Hepatocyte (in vitro differentiated cells): ENCODE data around the gene SNX18.

Source experiments
- EZH2 ChIP-seq: fragments of 200-600 bp; sonication (generic); IDR thresholded peaks from 2 replicates; pipeline ENCODE4 v1.6.1; 2016; ENCODE audit warnings: antibody characterized with exemption, mild to moderate bottlenecking, borderline replicate concordance
- TF ChIP-seq, protein P1 (sequence below): fragments of 200-600 bp; sonication (generic); IDR thresholded peaks from 2 replicates; pipeline ENCODE4 v1.5.1; 2016; ENCODE audit warnings: antibody characterized with exemption, mild to moderate bottlenecking; ENCODE audit not compliant: poor library complexity

DNA sequence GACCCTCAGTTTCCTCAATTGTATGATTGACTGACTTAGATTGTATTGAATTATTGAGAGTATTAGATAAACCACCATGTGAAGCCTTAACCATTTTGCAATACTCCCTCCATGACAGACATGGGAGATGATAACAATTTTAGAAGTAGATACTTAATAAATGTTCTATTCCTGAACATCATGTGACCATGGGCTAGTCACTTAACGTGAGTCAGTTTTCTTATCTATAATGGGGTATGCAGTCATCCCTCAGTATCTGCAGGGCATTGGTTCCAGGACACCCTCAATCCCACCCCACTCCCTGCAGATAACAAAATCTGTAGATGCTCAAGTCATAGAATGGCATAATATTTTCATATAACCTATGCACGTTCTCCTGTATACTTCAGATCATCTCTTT lies 31.0 kb downstream of the SNX18 start:
- TF ChIP-seq, protein P1, sequence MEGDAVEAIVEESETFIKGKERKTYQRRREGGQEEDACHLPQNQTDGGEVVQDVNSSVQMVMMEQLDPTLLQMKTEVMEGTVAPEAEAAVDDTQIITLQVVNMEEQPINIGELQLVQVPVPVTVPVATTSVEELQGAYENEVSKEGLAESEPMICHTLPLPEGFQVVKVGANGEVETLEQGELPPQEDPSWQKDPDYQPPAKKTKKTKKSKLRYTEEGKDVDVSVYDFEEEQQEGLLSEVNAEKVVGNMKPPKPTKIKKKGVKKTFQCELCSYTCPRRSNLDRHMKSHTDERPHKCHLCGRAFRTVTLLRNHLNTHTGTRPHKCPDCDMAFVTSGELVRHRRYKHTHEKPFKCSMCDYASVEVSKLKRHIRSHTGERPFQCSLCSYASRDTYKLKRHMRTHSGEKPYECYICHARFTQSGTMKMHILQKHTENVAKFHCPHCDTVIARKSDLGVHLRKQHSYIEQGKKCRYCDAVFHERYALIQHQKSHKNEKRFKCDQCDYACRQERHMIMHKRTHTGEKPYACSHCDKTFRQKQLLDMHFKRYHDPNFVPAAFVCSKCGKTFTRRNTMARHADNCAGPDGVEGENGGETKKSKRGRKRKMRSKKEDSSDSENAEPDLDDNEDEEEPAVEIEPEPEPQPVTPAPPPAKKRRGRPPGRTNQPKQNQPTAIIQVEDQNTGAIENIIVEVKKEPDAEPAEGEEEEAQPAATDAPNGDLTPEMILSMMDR = no peak
- TF ChIP-seq EZH2 = no peak
